PC-9 (cell line): Measurements from ENCODE around the gene HELZ. TPM values are rescaled to one million over a fixed set of nuclear protein-coding genes. Genes with fewer than 3 reads are reported as not detected.

Experiments
- BruUV-seq: library from RNA; stranded (reverse); fragments of 400-500 nt; replicated peaks from 2 replicates; lab custom pipeline; 2021; lab: Mats Ljungman, UMichigan
- CTCF ChIA-PET: fragments of 300-600 bp; sonication (Branson Sonifier 250); formaldehyde crosslinking; loops from one replicate; lab custom pipeline; 2022; ENCODE audit warnings: antibody characterized with exemption; lab: Charles Lee
- POLR2A ChIA-PET: fragments of 300-600 bp; sonication (Branson Sonifier 250); formaldehyde crosslinking; loops from one replicate; lab custom pipeline; 2022; ENCODE audit warnings: antibody characterized with exemption; ENCODE audit not compliant: unreplicated experiment; lab: Charles Lee
- DNase-seq, 2 experiments: peaks; one replicate each; pipeline versions ENCODE4 v3.0.0 to v3.0.0-alpha.2; 2015 to 2022; ENCODE audit warnings: mixed read lengths in 1 of 2
- H2AFZ ChIP-seq: fragments of 200-600 bp; sonication (generic); 2 replicates; pipeline ENCODE4 v1.8.1; 2017; ENCODE audit warnings: antibody characterized with exemption
- H3F3A ChIP-seq: fragments of 200-600 bp; sonication (generic); 2 replicates; pipeline ENCODE4 v1.8.1; 2017; ENCODE audit warnings: antibody characterized with exemption, mild to moderate bottlenecking, low read depth; ENCODE audit not compliant: insufficient read depth
- H3K27ac ChIP-seq: fragments of 200-600 bp; sonication (generic); 2 replicates; pipeline ENCODE4 v1.6.1; 2016; ENCODE audit warnings: mixed run types
- H3K27me3 ChIP-seq: fragments of 200-600 bp; sonication (generic); 2 replicates; pipeline ENCODE4 v1.6.1; 2016; ENCODE audit warnings: low read depth, mixed run types; ENCODE audit not compliant: insufficient read depth
- H3K36me3 ChIP-seq: fragments of 200-600 bp; sonication (generic); 2 replicates; pipeline ENCODE4 v1.6.1; 2016; ENCODE audit warnings: low read depth, mixed run types
- H3K4me1 ChIP-seq: fragments of 200-600 bp; sonication (generic); replicated peaks from 2 replicates; pipeline ENCODE4 v1.6.1; 2016; ENCODE audit warnings: mixed run types; ENCODE audit not compliant: insufficient read depth
- H3K4me2 ChIP-seq: fragments of 200-600 bp; sonication (generic); 2 replicates; pipeline ENCODE4 v1.6.1; 2017; ENCODE audit warnings: mixed run types
- H3K4me3 ChIP-seq: fragments of 200-600 bp; sonication (generic); 2 replicates; pipeline ENCODE4 v1.6.1; 2016; ENCODE audit warnings: mixed run types
- H3K79me2 ChIP-seq: fragments of 200-600 bp; sonication (generic); 2 replicates; pipeline ENCODE4 v1.6.1; 2017; ENCODE audit warnings: low read depth, mixed run types
- H3K9me2 ChIP-seq: fragments of 200-600 bp; sonication (generic); 2 replicates; pipeline ENCODE4 v1.8.1; 2017; ENCODE audit warnings: mild to moderate bottlenecking; ENCODE audit not compliant: insufficient read depth
- H3K9me3 ChIP-seq: fragments of 200-600 bp; sonication (generic); 2 replicates; pipeline ENCODE4 v1.8.1; 2016; ENCODE audit warnings: low read depth; ENCODE audit not compliant: insufficient read depth
- H4K20me1 ChIP-seq: fragments of 200-600 bp; sonication (generic); 2 replicates; pipeline ENCODE4 v1.8.1; 2017; ENCODE audit not compliant: insufficient read depth
- CTCF ChIP-seq: fragments of 200-600 bp; sonication (generic); conservative IDR thresholded peaks from 2 replicates; pipeline ENCODE4 v1.6.1; 2017; ENCODE audit warnings: mixed run types, antibody characterized with exemption, mild to moderate bottlenecking, moderate library complexity
- EZH2 ChIP-seq: fragments of 200-600 bp; sonication (generic); IDR thresholded peaks from 2 replicates; pipeline ENCODE4 v1.8.0; 2017; ENCODE audit warnings: antibody characterized with exemption, low read depth
- intact Hi-C: fragments of 100-400 bp; cut with micrococcal nuclease; formaldehyde crosslinking; loops from one replicate; pipeline ENCODE4 v1.10.0; 2022; ENCODE audit not compliant: unreplicated experiment
- total RNA-seq: library from RNA; stranded (reverse); gene quantifications from 2 replicates; pipeline ENCODE4 v1.2.3, GENCODE V29; 2021

HELZ gene
- total RNA-seq, 1 experiment from 2014 or later = 38.0 TPM

- no peak overlapping the region for H3K4me2 ChIP-seq
- H3F3A ChIP-seq = no peaks in the 10 kb centered on the region
- no peaks in the 10 kb centered on the region for H3K9me3 ChIP-seq
- DNase-seq = no peak
- intact Hi-C loops = no loop called here
- no peak for TF ChIP-seq CTCF
- no peaks in the 10 kb centered on the region for H3K36me3 ChIP-seq
- POLR2A ChIA-PET = no interaction called here
- no peaks in the 10 kb centered on the region for H4K20me1 ChIP-seq
- no peaks in the 10 kb centered on the region for H3K27me3 ChIP-seq
- no peak overlapping the region for H2AFZ ChIP-seq
- no peak overlapping the region for H3K4me3 ChIP-seq
- BruUV-seq = no TSS peak
- no peaks in the 10 kb centered on the region for H3K79me2 ChIP-seq
- CTCF ChIA-PET = no interaction called here
- H3K4me1 ChIP-seq = no peaks in the 10 kb centered on the region
- H3K9me2 ChIP-seq = no peaks in the 10 kb centered on the region
- no peak overlapping the region for H3K27ac ChIP-seq
Measured at GRCh38 chr17:67040652-67041051, 204.3 kb downstream of the HELZ start.

GRCh38 chr17:67038861-67039365 is 206.1 kb downstream of the HELZ start:
- DNase-seq = no peak
- H3K36me3 ChIP-seq = no peaks in the 10 kb centered on the region
- H3K4me3 ChIP-seq = no peak overlapping the region
- no peaks in the 10 kb centered on the region for H3F3A ChIP-seq
- H3K4me2 ChIP-seq = no peak overlapping the region
- no peak overlapping the region for H2AFZ ChIP-seq
- H3K27ac ChIP-seq = no peak overlapping the region
- H4K20me1 ChIP-seq = no peaks in the 10 kb centered on the region
- no peak for TF ChIP-seq CTCF
- no peak for TF ChIP-seq EZH2
- H3K9me2 ChIP-seq = no peaks in the 10 kb centered on the region
- ChIA-PET CTCF (no interaction called here), POLR2A (no interaction called here)
- H3K79me2 ChIP-seq = no peaks in the 10 kb centered on the region
- intact Hi-C loops = no loop called here
- BruUV-seq = no TSS peak
- H3K9me3 ChIP-seq = no peaks in the 10 kb centered on the region
- H3K4me1 ChIP-seq = no peaks in the 10 kb centered on the region
- no peaks in the 10 kb centered on the region for H3K27me3 ChIP-seq

- Histone ChIP-seq H3K79me2 (no peaks in the 10 kb centered on the region), H3K27me3 (no peaks in the 10 kb centered on the region), H3K4me2 (no peak overlapping the region), H3F3A (no peaks in the 10 kb centered on the region), H3K4me3 (no peak overlapping the region), H2AFZ (no peak overlapping the region), H3K27ac (no peak overlapping the region), H3K9me3 (no peaks in the 10 kb centered on the region), H3K4me1 (no peaks in the 10 kb centered on the region), H3K9me2 (no peaks in the 10 kb centered on the region), H4K20me1 (no peaks in the 10 kb centered on the region), H3K36me3 (no peaks in the 10 kb centered on the region)
- POLR2A ChIA-PET = no interaction called here
- BruUV-seq = no TSS peak
- TF ChIP-seq CTCF (no peak), EZH2 (no peak)
- intact Hi-C loops = no loop called here
- CTCF ChIA-PET = no interaction called here
- no peak for DNase-seq
Measured at GRCh38 chr17:67035131-67036083, 209.6 kb downstream of the HELZ start.
